Measurements from ENCODE around the gene UBTD1.

Gene UBTD1

DNA sequence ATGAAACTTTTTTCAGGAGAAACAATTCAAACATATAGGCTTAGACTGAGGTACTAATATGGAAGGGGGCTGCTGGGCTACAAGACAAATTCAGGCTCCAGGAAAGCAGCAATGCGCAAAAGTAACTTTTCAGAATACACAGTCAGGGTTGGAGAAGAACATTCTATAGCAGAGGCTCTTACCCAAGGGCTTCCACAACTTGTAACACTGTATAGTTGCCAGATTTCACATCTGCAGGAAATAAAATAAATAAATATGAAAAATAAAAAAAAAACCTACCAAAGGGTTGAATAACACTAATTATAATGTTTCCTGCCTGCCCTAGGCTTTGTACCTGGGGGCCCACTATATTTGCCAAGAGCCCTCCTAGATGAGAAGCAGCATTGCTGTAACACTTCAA is 14.8 kb upstream of the UBTD1 start:
- FAIRE-seq: no peak

DNA sequence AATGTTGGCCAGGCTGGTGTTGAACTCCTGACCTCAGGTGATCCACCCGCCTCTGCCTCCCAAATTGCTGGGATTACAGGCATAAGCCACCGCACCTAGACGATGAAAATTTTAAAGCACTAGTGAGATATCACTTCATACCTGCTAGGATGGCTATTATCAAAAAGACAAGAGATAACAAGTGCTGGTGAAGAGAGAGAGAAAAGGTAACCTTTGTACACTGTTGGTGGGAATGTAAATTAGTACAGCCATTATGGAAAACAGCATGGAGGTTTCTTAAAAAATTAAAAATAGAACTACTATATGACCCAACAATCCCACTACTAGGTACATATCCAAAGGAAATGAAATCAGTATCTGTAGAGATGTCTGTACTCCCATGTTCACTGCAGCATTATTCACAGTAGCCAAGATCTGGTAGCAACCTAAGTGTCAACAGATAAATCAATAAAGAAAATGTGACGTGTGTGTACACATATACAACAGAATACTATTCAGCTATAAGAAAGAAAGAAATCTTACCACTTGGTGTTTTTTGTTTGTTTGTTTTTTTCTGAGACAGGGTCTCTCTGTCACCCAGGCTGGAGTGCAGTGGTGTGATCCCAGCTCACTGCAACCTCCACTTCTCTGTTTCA is 13.0 kb upstream of the UBTD1 start:
- no peak for FAIRE-seq

DNA sequence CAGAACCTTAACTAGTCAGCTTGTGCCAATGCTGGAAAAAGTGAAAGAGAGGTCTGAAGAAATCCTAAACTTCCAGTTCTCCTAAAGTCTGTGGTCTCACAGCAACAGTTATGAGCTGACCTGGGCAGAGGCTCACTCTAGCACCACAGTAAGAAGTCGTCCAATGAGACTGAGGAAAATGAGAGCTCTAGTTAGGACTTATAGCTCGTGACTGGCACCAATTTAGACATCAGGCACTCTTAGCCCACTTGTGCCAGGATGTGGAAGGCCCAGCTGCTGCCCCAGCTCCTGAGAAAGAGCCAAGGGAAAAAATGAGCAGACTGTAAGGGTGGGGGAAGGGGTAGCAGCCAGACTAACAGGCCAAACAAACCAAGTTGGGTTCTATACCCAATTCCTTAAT is 8.1 kb upstream of the UBTD1 start:
- FAIRE-seq: no peak

DNA sequence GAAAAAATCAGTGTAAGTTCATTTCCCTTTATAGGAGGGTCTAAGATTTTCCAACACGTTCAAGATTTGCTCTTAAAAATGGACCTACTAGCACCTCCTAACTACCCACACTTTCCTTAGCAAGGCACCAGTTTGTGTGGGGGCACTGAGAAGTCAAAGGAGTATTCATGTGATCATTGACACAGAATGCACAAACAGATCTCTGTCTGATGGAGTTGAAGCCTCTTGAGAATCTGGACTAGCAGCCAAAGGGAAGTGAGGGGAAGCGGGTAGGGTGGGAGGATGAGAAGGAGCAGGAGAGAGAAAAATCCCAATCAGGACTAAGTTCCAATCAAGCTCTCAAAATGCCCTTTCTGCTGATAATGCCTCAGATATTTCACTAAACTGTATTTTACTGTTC is 4.6 kb upstream of the UBTD1 start:
- no peak for FAIRE-seq

DNA sequence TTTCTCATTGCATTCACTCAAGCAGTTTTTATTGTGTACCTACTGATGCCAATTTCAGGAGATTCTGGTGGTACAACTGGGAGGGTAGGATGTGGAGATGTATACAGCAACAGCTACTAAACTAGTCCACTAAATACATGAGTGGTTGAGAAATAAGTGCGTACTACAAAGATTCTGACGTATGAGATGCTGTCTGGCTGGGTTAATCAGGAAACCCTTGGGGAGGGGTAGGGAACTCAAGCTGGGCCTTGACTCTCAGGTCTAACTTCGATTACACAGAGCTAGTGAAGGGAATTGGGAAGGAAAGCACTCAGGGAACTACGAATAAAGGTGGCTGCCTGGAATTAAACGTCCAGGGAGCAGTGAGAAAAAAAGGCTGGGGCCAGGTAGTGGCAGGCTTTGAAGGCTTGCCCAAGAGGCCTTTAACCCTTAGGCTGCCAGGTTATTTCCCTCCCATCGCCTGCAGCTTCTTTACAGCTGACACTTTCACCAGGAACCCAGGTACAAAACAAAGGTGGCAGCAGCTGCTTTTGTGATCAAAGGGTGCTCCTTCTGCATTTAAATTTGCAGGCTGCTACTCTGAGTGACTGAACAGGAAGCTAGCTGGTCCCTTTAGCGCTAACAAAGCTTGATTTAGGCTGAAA is 3.7 kb upstream of the UBTD1 start:
- no peak for FAIRE-seq

DNA sequence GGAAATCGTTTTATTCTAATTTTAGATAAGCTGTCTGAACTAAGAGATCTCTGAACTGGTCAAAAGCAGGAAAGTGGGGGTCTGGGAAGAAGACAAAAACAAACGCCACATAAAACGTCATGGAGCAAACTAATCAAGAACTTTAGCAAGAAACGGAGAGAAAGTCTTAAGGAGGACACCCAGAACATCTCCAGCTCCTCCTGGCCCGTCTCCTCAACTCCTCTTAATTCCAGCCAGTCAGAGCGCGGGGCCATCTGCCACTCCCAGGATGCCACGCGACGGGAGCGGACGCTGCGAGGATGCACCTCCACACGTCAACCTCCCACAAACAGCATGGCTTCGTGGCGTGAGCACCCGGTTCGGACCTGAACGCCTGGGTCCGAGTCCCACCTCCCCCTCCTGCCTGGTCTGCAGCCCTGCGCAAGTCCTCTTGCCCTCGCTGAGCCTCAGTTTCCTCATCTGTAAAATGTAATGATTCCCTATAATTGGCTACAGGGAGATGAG is 1.1 kb upstream of the UBTD1 start:
- no peak for FAIRE-seq

DNA sequence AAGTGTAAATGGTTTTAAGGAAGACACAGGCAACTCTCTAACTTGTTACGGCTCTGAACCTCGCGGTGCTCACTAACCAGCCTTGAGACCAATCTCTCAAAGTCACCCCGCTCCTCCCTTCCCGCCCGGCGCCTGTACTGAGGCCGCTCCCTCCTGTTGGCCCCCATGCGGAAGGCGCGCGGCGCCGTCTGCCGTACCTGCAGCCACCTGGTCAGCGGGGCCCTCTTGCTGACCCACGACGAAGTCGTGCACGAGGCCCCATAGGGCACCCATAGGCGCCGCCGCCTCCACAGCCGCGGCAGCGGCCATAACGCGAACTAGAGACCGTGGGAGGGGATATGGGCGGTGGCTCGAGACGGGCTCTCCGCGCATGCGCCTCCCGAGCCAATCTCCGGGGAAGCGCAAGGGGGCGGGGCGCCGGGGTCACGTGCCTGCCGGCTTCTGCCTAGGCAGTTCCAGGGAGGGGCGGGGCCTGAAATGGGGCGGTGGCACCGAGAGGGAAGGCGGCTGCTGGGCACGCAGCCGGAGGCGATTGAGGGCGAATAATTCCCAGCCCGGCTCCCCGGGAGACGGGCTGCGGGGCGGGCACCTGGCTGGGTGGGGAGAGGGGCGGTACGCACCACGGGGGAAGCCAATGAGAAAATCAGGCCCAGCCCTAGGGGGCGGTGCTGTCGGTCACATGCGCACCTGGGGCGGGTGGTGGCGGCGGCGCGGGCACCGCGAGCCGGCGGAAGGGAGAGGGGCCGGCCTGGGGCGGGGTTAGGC is 466 bp upstream of the UBTD1 start, which contains the start of gene MMS19:
Gene MMS19, minus strand, starts transcription at position 347 of the 765 bp plus-strand sequence. Its CDS starts 38 bp downstream, at position 309.
- no peak for FAIRE-seq

DNA sequence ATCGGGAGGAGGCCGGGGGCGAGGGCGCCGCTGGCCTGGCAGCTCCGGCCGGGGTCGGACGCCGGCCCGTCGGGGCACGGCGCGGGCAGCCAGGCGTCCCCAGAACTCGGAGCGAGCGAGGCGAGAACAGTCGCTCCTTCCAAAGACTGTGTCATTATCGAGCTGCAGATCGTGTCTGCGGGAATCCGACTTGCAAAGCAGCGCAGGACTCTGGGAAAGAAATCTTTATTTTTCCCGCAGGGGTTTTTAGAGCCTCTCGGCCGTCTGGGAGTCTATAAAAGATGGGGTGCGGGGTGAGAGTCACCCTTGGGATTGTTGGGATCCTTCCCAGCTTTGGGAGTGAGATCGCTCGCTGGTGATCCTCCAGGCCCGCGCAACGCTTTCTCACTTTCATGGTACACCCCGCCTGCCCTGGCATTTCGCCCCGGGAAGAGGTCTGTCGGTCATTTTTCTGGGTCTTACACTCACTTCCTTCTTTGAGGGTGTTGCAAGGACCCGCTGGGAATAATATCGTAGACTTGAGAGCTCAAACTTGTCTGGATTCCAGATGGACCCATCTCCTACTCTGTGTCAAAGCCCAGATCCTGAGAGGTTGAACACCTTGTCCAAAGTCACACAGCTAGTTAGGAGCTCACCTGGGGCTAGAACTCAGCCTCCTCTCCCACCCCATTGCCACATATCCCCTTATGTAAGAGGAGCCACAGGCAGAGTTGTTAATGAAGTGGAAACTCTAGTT is 1.0 kb downstream of the UBTD1 start:
- no peak for FAIRE-seq

DNA sequence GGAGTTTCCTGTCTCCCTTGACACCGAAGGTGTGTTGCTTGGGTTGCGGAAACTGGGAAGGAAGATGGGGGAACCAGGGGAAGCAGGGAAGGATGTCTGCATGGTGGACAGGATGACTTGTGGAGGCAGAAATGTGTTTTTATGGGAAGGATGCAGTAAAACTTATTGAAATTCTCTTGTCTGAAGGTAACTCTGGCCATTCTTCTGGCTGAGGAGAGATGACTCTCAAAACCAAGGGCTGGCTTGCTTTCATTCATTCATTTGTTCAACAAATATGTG is 1.5 kb downstream of the UBTD1 start:
- no peak for FAIRE-seq

DNA sequence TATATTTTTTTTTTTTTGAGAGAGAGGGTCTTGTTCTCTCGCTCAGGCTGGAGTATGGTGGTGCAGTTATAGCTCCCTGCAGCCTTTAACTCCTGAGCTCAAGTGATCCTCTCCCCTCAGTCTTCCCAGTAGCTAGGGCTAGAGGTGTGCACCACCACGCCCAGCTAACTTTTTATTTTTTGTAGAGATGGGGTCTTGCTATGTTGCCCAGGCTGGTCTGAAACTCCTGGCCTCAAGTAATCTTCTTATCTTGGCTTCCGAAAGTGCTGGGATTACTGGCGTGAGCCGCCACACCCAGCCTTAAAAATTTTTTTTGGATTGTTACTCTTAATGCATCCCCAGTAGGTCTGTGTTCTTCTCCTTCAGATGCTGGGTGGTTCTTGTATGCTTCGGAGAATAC is 4.2 kb downstream of the UBTD1 start:
- no peak for FAIRE-seq

DNA sequence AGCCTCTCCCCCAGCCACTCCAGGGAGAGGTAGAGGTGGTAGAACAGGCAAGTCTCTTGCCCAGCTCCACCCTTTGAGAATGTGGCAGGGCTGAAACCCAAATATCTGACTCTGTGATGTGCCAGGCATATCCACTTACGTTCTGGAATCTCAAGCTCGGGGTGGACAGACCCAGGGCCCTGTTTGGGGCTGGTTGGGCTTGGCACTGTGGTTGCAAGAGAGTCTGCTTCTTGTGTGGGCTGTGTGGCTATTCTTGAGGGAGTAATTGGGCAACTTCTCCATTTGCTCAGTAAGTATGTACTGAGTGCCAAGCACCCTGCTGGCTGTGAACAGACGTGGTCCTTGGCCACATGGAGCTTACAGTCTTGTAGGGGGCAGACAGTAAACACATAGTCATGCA is 4.7 kb downstream of the UBTD1 start:
- no peak for FAIRE-seq

DNA sequence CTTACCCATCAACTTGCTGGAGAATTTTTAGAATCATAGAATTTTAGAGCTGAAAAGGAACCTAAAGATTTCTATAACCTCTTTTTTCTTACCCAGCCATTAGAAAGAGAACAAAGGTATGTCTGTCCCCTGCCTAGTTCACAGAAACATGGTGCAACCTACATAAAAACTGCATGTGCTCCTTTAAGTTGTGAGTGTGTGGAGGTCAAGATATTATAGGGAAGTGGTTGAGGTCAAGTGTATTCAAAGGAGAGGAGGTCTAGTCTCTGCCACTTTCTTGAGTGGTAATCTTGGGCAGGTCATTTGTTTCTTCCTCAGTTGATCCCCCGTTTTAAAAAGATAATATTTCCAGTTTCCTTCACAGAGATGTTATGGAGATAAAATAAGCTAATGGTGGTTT is 6.4 kb downstream of the UBTD1 start:
- FAIRE-seq: no peak

DNA sequence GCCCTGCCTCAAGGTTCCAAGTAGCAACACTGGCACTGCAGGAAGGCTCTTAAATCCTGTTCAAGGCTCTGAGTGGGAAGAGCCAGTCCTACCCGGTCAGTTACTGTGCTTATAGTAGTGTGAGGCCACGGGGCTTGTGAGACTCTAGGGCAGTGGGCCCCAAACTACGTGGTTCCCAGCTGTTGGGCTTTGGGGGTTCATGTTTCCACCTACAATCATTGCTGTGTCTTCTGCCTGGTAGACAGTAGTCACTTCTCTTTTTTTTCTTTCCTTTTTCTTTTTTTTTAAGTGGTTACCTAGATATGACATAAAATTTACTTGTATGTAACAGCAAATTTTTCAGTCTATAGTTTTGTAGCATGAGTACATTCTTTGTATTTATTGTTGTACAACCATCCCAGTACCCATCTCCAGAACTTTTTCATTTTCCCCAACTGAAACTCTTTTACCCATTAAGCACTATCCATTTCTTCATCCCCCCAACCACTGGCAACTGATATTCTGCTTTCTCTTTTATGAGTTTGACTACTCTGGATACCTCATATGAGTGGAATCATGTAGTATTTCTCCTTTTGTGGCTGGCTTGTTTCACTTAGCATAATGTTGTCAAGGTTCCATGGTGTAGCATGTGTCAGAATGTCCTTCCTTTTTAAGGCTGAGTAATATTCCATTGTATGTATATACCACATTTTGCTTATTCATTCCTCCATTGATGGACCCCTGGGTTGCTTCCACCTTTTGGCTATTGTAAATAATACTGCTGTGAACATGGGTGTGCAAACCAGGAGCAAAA is 7.7 kb downstream of the UBTD1 start:
- no peak for FAIRE-seq

DNA sequence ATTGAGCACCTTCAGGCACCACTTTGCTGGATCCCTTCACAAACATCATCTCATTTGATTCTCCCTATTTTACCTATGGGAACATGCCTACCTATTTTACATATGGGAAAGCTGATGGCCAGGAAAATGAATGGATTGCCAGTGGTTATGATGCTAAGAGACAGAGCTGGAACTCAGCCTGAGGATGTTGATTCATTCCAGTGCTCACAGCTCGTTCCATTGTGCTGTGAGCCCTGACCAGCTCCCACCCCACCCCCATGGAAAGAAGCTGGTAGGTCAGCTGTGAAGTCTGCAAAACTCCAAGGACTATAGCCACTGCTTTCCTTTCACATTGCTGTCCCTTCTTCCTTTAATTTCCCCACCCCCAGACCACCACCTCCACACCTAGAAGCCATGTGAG is 9.6 kb downstream of the UBTD1 start:
- no peak for FAIRE-seq

DNA sequence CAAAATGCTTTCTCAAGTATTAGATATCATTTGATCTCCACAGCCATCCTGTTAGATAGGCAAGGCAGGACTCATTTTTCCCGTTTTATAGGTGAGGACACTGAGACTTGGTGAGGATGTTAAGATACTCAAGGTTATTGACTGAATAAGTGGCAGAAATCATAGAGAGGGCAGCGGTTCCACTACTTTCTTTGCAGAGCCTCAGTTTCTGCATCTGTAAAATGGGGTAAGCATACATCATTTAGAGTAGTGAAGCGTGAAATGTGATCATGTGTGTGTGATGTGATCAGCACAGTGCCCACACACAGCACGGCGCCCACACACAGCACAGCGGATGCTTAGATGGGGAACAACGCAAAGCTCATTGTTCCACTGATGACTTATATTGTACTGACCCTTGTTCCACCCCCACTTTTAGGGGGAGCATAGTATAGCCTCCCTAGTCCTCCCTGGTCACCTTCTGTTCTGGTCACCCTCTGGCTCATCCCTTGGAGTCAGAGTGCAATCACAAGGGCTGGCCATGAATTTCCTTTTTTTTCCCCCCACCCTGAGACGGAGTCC is 10.5 kb downstream of the UBTD1 start:
- no peak for FAIRE-seq

DNA sequence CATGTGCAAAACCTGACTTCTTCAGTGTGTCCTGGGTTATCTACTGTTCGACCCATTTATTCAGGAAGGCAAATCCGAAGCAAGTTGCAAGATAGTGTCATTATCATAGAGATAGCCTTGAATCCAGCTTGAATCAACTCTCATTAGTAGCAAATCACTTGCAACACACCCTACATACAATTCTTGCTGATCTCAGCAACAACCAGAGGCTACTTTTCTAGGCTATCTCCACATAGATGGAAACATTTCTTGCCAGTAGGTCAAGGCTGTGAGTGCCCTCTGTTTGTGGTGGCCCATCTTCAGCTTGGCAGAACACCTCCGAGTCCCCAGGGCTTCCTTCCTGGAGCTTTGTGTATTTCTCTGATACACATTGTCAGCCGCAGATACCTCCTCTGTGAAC is 12.0 kb downstream of the UBTD1 start:
- no peak for FAIRE-seq

DNA sequence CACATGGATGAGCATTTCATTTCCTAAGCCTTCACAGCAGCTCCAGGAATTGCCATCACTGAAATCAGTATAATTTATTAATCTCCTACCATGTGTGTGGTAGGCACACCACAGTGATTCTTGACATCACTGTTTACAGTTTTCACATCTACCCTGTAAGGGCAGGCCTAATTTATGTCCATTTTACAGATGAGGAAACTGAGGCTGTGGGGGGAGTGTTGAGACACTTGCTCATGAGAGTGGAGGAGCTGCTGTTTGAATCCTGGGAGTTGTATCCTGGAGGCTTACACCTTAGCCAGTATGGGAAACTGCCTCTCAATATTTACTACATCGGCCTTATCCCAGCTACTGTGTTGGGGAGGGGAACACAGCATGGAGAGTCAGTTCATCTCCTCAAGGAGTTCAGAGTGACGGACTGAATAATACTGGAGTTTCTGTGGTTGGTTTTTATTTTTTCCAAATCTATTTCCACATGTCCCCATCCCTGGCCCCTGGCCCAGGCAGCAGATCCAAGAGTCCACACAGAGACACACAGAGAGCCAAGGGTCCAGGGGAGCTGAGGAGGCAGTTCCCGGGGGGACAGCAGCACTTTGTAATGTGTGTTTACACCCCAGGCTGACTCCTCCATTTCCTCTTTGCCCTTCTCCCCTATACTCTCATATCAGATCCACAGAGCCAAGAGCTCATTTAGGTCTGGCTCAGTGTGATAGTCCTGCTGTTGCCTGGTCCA is 13.2 kb downstream of the UBTD1 start:
- no peak for FAIRE-seq

DNA sequence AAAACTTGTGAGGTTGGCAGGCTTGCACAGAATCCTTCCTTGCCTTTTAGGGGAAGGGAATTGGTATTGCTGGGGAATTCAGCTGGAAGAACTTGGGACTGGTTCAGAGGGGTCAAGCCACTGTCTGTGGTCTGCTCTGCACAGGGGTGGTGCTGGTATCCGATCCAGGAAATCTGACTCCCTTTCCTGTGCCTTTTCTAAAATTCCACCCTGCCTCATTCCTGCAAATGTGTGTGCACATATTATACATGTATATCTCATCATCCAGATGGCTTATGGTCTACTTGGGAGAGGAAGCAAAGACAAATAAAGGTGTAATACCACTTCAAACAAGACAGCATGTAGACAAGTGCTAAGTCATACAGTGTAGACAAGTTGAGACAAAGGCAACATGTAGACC is 14.3 kb downstream of the UBTD1 start:
- FAIRE-seq: no peak

DNA sequence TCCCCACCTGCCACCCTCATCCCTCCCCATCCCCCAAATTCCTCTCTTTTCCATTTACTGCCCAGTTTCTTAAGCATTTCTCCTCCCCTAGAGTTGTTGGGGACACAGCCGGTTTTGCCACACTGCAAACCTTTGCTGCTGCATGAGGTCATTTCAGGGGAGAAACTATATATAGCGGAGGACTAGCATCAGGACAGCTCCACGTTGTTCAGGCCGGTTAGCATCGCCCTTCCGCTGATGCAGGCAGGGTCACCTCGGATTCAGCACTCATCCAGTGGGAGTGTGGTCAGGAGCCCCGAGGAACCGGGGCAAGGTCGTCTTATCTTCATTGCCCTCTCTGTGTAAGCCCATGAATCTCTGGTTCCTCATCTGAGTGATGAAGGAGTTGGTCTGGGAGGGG is 15.6 kb downstream of the UBTD1 start:
- FAIRE-seq: no peak

DNA sequence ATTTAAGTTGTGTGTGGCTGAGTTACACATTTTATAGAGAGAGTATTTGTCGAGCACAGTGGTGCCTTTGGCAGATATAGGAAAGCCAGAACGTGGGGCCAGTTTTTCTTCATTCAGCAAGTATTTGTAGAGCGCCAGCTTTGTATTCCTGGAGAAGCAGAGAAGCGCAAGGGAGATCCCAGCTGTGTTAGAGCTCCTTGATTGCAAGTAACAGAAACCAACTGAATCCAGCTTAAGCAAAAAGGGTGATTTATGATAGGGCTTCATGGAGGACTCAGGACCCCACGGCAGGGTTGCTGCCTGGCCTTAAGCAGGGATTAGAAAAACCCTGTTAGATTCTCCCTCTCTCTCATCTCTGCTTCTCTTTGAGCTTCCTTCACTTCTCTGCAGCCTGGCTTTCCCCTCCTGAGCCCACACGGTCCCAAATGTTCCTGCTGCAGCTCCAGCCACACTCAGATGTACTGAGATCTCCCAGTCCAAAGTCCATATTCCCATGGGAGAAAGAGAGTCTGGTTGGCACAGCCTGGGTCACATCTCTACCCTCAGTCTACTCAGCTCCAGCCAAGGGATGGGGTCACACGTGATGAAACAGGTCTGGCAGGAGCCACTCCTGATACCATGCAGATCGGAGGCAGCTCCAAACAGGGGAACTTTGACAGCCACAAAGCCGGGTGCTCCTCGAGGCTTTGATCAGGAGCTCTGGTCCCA is 16.7 kb downstream of the UBTD1 start:
- FAIRE-seq: no peak
